ENCODE measurements around the gene CDH18.

DNA sequence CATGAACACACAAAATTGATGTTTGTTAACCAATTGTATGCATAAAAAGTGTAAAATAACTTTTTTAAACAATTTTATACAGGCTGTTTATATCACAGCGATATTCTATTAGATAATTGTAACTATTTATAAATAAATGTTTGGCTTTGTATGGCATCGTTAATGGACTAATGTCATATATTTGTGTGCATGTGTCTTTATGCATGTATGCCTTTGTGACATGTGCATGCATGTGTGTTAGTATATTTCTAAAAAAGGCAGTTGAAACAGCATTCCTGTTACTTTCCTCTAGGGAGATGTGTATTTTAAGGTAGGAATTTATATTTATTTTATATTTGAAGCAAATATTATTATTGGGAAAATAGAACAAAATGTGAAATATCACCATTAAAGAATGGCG lies 268.9 kb downstream of the CDH18 start:
- TF ChIP-seq, protein P1, sequence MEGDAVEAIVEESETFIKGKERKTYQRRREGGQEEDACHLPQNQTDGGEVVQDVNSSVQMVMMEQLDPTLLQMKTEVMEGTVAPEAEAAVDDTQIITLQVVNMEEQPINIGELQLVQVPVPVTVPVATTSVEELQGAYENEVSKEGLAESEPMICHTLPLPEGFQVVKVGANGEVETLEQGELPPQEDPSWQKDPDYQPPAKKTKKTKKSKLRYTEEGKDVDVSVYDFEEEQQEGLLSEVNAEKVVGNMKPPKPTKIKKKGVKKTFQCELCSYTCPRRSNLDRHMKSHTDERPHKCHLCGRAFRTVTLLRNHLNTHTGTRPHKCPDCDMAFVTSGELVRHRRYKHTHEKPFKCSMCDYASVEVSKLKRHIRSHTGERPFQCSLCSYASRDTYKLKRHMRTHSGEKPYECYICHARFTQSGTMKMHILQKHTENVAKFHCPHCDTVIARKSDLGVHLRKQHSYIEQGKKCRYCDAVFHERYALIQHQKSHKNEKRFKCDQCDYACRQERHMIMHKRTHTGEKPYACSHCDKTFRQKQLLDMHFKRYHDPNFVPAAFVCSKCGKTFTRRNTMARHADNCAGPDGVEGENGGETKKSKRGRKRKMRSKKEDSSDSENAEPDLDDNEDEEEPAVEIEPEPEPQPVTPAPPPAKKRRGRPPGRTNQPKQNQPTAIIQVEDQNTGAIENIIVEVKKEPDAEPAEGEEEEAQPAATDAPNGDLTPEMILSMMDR (IDR thresholded peaks at IDR 0.05; ENCODE audit: poor library complexity, severe bottlenecking) = no peak
- no peak for TF ChIP-seq POLR2AphosphoS5 (IDR thresholded peaks at IDR 0.05)
- TF ChIP-seq EZH2 (IDR thresholded peaks at IDR 0.05; ENCODE audit: borderline replicate concordance, insufficient read depth, low read length, poor library complexity, severe bottlenecking) = no peak

Data from neural cell (in vitro differentiated cells).